Left cardiac atrium (tissue), 4 donors: Measurements from ENCODE around the gene CYS1. TPM values are rescaled to one million over a fixed set of nuclear protein-coding genes. Genes with fewer than 3 reads are reported as not detected.

ENCODE experiments used
- ATAC-seq, 2 donors: fragments of 200-7000 bp; cut with Tn5 transposase; one replicate each; pipeline ENCODE4 v1.9.1; 2020; ENCODE audit warnings: mild to moderate bottlenecking in 2 of 2, moderate library complexity in 2 of 2
- DNase-seq: peaks from one replicate; pipeline ENCODE4 v3.0.0-alpha.2; 2020
- intact Hi-C, 2 donors: fragments of 100-400 bp; cut with DNase I; formaldehyde crosslinking; loops; one replicate each; pipeline versions ENCODE4 v1.14.1 to v1.15.1; 2022 to 2023
- total RNA-seq, 2 donors: library from RNA; stranded (reverse); fragmentation: NEBNext Ultra II Directional; extraction: Animal tissue kit (Norgen Biotek cat#: 25700); gene quantifications; one replicate each; pipeline ENCODE4 v1.2.1, GENCODE V29; 2021
- donor health status: DM: no; HTN: yes; CAD: no.
- donor health status: DM: no; HTN: yes; CAD: no; lungs with severe emphysema.
- donor health status: DM: yes; HTN: yes; CAD: no.
- donor health status: Dilated cardiomyopathy.

Gene CYS1
- total RNA-seq, 2 donors from 2014 or later: 3.5 to 4.1 TPM

DNA sequence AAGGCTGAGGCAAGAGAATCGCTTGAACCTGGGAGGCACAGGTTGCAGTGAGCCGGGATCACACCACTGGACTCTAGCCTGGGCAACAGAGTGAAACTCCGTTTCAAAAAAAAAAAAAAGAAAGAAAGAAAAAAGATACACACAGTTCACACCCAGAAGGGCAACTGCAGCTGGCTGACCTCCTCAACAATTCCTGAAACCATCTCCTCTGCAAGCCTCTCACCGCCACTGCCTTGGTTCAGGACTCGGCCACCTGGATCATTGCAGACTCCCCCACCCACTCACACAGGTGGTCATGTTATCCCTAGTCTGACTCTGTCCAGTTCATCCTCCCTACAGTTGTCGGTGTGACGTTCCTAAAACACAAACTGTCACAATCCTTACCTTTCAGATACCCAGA is 2.2 kb downstream of the CYS1 start:
- DNase-seq (no peak), ATAC-seq (no peak)
- intact Hi-C loops: loop anchor here in 1 of 2 donors (5.0 kb wide), 1 partner anchor 359 kb away; no protein-coding TSS in a partner anchor

DNA sequence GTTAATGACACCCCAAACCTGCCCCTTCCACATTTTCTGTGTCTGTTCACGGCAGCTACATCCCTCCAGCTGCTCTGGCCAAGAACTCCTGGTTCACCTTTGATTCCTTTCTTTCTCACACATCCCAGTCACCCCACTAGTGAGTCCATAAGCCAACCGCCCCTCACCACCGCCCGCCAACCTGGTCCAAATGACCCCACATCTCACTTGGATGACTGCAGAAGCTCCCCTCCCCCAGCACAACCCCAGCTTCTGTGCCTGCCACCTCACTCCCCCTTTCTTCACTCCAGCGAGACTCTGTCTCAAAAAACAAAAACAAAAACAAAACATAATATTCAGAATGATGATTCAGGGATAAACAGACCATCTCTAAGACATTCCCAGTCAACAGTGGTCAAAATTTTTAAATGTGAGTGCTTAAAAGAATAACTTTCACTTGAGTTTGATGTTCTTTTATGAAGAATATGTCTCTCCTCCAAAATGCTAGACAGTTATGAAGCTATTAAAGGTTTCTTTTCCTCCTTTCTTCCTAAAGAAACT is 3.2 kb downstream of the CYS1 start:
- DNase-seq: no peak
- intact Hi-C loops: loop anchor here in 1 of 2 donors (5.0 kb wide), 1 partner anchor 360 kb away; no protein-coding TSS in a partner anchor
- ATAC-seq: no peak

DNA sequence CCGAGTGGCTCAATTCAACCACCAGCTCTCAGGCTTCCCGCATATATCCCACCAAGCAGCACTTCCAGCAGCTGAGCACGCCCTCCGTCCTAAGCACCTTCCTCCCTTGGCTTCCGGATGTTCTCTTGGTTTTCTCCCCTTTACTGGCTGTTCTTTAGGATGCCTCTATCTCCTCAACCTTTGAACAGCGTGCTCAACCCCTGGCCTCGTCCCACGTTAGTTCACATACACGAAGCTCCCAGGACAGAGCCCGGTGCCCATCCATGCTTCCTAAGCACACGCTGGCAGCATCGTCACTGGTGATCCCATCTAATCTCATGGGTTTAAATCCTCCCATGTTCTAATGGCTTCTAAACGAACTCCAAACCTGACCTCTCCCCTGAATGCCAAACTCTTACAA is 3.7 kb downstream of the CYS1 start:
- DNase-seq: no peak
- ATAC-seq: no peak
- intact Hi-C loops: loop anchor here in 1 of 2 donors (5.0 kb wide), 1 partner anchor 361 kb away; no protein-coding TSS in a partner anchor

DNA sequence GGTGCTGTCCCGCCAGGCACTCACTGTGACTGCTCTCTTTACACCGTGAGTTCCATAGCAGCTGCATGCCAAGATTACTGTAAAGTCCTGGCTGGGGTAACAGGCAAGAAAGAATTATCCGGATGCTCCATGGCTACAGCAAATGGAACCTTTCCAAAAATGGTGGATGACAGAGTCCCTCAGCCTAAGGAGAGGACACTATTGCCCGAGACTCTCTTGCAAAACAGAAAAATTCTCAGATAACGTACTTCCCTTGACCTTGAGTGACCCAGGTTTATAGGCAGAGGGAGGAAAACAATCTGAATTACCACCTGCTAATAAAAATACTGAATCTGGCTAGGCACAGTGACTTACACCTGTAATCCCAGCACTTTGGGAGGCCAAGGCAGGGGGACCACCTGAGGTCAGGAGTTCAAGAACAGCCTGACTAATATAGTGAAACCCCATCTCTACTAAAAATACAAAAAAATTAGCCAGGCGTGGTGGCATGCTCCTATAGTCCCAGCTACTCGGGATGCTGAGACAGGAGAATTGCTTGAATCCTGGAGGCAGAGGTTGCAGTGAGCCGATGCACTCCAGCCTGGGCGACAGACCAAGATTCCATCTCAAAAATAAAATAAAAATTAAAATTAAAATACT is 4.5 kb downstream of the CYS1 start:
- ATAC-seq: no peak
- no peak for DNase-seq
- intact Hi-C loops: loop anchor here in 1 of 2 donors (5.0 kb wide), 1 partner anchor 362 kb away; no protein-coding TSS in a partner anchor

DNA sequence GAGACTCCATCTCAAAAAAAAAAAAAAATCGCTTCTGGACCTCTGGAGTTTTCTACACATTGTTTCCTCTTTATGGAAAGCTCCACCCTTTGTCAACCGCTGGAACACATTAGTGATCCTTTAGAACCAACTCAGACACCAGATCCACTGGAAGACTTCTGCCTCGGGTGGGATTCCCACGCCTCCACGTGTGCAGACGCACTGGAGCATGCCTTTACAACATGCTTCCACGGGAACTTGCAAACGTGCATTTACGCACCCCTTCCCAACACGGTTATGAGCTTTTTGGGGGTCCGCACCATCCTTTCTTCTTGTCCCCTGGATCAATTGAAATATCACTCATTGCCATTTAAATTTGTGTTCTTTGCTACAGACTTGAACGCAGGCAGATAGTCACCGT is 5.1 kb downstream of the CYS1 start:
- no peak for DNase-seq
- intact Hi-C loops: loop anchor here in 1 of 2 donors (5.0 kb wide), 1 partner anchor 362 kb away; no protein-coding TSS in a partner anchor
- ATAC-seq: no peak

DNA sequence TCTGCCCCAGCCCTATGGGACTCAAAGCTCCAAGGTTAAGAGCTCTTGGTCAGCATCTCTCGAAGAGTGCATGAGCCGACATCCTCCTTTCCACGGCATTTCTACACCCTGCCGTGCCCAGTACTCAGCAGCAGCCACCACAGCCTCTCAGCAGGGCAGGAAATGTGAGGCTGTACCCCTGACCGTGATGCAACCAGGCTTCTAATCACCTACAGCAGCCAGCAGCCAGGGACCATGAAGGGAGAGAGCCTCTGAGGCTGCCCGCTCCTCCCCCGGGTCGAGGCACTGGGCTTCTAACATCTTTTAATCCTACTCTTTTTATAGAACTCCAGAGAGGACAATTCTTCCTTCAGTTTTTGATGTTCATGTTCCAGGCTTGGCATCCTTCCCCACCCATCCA is 6.5 kb downstream of the CYS1 start:
- peak in 1 of 2 donors; percentile 7 for ATAC-seq
- intact Hi-C loops: loop anchor here in 1 of 2 donors (5.0 kb wide), 1 partner anchor 364 kb away; no protein-coding TSS in a partner anchor
- DNase-seq: no peak

DNA sequence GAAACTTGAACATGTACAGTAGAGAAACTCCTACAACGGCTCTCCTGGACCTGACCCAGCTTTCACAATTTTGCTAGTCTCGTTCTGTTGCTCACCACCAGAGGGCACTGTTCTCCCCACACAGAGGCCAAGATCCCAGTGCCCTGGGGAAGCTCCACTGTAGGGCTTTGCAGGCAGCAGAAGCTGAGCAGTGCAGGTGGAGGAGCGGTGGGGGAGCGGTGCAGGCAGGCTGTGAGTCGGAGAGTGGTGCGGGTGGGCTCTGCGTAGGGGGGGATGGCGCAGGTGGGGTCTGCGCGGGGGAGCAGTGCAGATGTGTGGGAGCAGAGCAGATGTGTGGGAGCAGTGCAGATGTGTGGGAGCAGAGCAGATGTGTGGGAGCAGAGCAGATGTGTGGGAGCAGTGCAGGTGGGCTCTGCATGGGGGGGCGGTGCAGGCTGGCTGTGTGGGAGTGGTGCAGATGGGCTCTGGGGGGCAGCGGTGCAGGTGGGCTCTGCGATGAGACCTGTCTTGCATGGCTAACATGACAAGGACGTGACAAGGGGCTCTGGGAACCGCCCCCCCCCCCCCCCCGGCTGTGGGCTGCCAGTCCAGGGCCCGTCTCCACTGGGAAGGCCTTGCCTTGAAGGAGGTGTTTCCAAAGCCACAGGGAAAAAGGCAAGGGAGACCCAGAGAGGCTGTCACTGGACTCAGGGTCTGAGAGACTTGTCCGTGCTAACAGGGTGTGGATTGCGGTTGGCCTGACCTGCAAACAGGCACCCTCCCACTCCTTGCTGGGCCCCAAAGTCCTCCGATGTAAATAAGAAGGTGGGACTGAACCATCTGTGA is 7.3 kb downstream of the CYS1 start:
- ATAC-seq: peak; percentile 94 to 95
- intact Hi-C loops: loop anchor here in 1 of 2 donors (5.0 kb wide), 1 partner anchor 364 kb away; no protein-coding TSS in a partner anchor

DNA sequence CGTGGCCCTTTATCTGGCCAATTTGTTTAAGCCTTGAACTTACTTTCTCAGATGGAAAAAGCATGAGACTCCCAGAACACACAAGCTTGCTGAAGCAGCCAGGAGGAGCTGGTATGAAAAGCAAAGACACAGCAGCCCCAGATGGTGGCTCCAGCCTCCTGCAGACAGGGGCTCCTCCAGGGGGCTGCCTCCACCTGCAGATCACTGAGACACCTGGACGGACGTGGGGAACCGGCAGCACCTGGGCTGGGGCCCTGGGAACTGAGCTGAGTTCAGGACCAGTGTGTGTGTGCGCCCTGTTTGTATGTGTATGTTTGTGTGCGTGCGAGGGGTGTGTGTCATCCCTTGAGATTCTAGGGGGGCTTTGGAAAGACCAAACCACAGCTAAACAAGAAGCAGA is 8.6 kb downstream of the CYS1 start:
- no peak for DNase-seq
- intact Hi-C loops: loop anchor here in 1 of 2 donors (5.0 kb wide), 1 partner anchor 366 kb away; no protein-coding TSS in a partner anchor
- no peak for ATAC-seq

More for the DNA sequence above, 7.3 kb downstream of the CYS1 start:
- DNase-seq: peak; percentile 84

DNA sequence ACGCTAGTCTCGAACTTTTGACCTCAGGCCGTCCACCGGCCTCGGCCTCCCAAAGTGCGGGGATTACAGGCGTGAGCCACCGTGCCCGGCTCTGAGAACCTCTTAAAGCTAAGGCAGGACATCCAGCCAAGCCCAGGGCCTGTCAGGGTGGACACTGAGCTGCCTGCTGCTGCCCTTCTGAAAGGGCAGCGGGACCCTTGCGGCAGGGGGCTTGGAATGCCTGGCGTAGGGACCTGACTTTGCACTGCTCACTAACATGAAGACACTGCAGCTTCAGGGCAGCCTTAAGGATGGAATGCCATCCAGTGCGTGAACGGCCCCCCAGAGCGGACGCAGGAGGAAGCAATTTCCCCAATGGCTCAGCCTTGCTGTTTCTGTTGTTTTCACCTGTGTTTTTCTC is 9.0 kb downstream of the CYS1 start:
- intact Hi-C loops: loop anchor here in 1 of 2 donors (5.0 kb wide), 1 partner anchor 366 kb away; no protein-coding TSS in a partner anchor
- no peak for ATAC-seq
- DNase-seq: no peak

DNA sequence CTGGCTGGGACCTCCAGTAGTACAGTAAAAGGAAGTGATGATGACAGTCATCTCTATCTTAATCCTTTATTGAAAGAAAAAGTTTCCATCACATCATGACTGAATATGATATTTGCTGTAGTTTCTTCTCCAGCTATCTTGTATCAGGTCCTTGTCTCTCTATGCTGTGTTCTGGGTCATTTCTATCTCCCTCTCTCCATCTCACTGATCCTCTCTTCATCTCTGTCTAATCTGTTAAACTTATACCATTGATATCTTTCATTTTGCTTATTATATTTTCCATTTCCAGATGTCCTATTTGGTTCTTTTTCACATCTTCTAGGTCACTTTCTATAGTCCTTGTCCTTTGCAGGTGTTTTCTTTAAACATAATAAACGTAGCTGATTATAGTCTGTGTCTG is 12.3 kb downstream of the CYS1 start:
- no peak for ATAC-seq

DNA sequence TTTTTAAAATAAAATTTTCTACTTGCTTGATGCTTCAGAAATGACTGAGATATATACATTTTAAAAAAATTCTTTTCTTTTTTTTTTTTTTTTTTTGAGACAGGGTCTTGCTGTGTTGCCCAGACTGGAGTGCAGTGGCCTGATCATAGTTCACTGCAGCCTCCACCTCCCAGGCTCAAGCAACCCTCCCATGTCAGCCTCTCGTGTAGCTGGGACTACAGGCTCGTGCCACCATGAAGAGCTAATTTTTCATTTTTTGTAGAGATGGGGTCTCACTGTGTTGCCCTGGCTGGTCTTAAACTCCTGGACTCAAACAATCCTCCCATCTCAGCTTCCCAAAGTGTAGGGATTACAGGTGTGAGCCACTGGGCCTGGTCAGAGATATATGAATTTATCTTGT is 12.9 kb downstream of the CYS1 start:
- intact Hi-C loops: no loop called here
- no peak for DNase-seq
- no peak for ATAC-seq

More for the DNA sequence above, 12.3 kb downstream of the CYS1 start:
- no peak for DNase-seq
- intact Hi-C loops: no loop called here

DNA sequence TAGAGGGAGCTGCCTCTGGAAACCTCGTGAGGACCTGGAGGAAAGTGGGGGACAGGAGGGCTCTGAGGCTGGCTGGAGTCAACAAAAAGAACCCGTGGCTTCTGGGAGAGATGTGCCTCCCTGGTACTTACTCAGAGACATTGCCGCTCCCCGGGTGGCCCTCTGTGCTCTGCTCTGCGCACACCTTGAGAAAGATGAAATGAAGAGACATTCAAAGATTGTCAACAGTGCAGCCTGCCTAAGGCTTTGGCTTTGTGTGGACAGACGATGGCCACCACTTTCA is 14.5 kb downstream of the CYS1 start:
- intact Hi-C loops: no loop called here
- DNase-seq (no peak), ATAC-seq (no peak)

DNA sequence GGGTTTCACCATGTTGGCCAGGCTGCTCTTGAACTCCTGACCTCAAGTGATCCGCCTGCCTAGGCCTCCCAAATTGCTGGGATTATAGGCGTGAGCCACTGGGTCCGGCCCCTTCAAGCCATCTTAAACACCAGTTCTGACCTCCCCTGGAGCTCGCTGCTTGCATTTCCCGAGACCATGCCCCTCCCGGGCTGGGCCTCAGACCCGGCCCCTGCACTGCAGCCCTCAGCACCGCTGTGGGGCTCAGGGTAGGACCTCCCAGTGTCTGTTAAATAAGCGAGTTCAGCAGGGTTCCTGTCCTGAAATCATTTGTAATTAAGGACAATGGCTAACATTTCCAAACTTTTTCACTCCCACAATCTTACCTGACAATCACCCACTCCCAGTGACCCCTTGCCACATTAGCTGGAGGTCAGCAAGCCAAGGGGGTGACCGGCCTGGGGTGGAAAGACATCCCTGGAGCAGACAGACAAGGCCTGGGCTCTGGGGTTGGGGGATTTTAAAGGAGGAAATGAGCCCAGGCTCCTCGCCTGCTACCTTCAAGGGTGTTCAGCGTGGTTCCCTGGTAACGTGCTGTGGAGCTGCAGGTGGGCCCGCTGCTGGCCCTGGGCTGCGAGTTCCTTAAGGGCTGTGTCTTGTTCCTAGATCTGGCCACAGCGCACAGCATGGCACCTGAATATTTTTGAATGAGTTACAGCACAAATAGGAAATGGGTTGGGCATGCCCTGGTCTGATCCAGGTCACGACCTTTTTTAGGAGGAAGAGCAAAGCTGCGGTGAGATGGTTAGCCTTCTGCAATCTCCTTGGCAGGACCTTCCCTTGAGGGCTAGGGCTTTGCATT is 15.1 kb downstream of the CYS1 start:
- DNase-seq (no peak), ATAC-seq (no peak)
- intact Hi-C loops: no loop called here

DNA sequence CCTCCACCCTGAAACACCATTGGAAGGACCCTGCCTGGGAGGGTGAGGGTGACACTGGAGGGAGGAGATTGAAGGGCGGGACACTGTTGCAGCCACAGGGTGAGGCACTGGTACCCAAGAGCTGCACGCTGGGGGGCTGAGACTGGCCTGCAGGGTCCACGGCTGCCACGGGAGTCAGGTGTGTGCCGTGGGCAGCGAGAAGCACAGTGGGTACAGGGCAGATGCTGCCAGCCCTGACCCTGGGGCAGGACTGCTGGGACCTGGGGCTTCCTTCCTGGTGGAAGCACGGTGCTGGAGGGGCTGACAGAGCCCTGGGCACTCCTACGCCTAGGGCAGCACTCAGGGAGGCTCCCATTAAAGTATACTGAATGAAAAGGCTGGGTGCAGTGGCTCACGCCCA is 16.6 kb downstream of the CYS1 start:
- DNase-seq: no peak
- intact Hi-C loops: no loop called here
- ATAC-seq: no peak

DNA sequence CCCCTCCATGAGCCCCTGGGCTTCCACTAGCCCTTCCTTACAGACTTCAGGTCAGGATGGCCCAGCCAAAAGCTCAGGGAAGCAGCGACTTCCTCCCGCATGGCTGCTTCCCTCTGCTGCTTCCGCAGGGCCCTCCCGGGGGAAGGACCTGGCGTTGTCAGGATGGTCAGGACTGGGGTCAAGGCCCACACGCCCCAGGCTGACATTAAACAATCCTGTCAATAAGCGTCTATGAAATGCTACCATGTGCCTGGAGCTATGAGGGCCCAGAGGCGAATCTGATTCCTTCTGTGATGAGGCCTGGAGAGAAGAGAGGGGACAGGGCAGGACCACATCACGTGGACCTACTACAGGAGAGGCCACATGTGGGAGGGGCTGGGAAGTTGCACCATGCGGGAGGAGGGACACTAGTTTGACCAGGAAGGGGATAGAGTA is 17.3 kb downstream of the CYS1 start:
- no peak for ATAC-seq
- intact Hi-C loops: no loop called here
- no peak for DNase-seq

DNA sequence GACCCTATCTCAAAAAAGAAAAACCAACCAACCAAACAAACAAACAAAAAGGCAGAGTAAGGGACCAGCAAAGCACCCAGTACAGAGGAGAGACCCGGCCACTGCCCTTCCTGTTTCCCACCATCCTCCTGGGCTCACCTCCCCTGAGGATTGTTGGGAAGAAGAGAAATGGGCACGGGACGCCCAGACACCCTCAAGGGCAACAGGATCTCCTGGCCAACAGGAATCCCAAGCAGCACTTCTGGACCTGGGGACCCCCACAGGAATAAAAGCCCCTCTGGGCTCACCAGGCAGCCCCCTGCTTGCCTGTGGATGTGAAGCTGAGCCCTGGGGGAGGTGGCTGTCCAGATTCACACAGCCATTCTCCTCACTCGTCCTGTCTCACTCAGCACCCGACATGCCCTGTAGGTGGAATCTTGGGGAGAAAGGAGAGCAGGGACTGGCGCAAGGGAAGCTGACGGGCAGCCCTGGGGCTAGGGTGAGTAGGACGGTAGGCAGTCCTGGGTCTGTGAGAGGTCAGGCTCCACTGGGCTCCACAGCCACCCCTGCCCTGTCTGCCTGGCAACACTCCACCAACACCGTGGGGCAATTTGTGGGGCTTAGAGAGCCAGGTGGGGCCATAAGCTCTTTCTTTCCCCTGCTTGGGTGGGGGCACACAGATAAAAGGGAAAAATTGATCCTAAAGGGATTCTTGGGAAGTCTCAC is 18.8 kb downstream of the CYS1 start:
- DNase-seq (no peak), ATAC-seq (no peak)
- intact Hi-C loops: no loop called here

DNA sequence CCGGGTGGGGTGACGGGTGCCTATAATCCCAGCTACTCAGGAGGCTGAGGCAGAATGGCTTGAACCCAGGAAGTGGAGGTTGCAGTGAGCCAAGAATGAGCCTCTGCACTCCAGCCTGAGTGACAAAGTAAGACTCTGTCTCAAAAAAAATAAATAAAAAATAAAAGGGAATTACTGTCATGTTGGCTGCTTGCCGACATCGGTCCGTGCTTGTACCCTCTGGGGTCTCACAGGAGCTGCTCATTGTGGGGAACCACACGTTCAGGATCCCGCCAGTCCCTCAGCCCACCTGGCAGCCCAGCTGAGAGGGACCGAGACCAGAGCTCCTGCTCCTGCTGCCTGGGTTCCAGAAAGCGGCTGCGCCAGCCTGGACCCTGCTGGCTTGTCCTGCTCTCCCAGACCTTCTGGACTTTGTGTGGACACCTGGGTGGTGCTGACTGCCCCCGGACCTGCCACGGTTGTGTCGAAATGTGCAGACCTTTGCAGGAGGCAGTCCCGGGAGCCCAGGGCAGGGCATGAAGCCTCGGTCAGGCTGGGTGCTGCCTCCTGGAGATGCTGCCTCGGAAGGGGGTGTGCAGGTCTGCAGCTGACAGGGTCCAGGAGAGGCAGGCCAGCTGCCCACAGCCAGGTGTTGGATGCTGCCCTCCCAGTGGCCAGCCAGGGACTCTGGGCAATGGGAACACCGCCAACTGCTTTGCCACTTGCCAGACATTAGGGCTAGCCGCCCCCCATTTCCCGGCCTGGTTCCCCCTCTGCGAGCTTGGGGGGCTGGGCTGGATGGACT is 20.5 kb downstream of the CYS1 start:
- ATAC-seq: peak in 1 of 2 donors; percentile 5
- DNase-seq: no peak
- intact Hi-C loops: no loop called here

DNA sequence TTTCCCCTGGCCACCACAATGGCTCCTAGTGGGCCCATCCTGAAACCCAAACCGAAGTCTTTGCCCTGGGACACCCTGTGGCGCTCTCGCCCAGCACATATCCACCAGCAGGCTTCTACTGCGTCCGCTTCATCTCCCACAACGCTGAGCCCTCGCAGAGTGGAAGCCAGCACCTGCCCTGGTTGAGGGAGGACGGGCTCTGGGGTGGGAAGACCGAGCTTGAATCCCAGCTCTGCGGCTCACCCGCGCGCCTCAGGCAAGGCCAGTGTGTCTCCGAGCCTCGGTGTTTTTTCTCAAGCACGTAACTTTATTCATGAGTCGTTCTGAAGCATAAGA is 21.2 kb downstream of the CYS1 start:
- ATAC-seq (no peak), DNase-seq (no peak)
- intact Hi-C loops: no loop called here
